ENCODE data around the gene LENEP. TPM values are rescaled to one million over a fixed set of nuclear protein-coding genes. Genes with fewer than 3 reads are reported as not detected.

The LENEP gene
- total RNA-seq, 1 experiment from 2014 or later: 0.42 TPM

DNA sequence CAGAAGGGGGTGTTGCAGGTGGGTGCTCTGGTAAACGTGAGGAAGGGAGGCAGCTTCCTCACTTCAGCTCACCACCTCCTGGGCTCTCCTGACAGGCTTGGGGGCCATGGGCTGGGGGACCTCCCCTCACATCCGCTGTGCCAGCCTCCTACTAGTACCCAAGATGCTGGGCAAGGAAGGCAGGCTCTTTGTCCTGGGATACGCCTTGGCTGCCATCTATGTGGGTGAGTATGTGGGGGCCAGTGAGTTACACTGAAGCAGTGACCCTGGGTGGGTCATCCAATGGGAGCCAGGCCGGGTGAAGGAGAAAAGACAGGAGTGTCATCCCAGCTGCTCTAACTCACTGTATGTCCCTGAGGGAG, 45.9 kb downstream of the LENEP start:
- Histone ChIP-seq H3K4me2 (ENCODE audit: low read length) (no peak overlapping the region), H3K9me3 (ENCODE audit: control insufficient read depth in 1 of 2, insufficient read depth in 1 of 2, low read depth in 1 of 2, low read length in 2 of 2) (no peaks in the 10 kb centered on the region), H3K79me2 (ENCODE audit: insufficient read depth, low read length) (no peaks in the 10 kb centered on the region), H3K27ac (ENCODE audit: low read depth, low read length) (no peak overlapping the region), H3K4me3 (replicated peaks in 1 of 2; ENCODE audit: low read depth in 1 of 2, low read length in 2 of 2) (no peak overlapping the region), H3K9me2 (ENCODE audit: insufficient read depth) (no peaks in the 10 kb centered on the region), H3K36me3 (ENCODE audit: control insufficient read depth in 1 of 2, insufficient read depth in 2 of 2, low read length in 2 of 2) (no peaks in the 10 kb centered on the region), H3K27me3 (ENCODE audit: insufficient read depth, low read length) (no peaks in the 10 kb centered on the region), H2AFZ (ENCODE audit: low read depth, low read length, poor library complexity, severe bottlenecking) (no peak overlapping the region), H4K20me1 (ENCODE audit: insufficient read depth) (no peaks in the 10 kb centered on the region), H3K4me1 (ENCODE audit: control insufficient read depth in 1 of 2, insufficient read depth in 2 of 2, low read length in 2 of 2) (peaks cover 0 to 12% of the 10 kb centered on the region in 2 experiments; a peak in 2 of 4 replicates), H3K9ac (ENCODE audit: low read length) (no peak overlapping the region)
- TF ChIP-seq EZH2phosphoT487 (IDR thresholded peaks at IDR 0.05; ENCODE audit: borderline replicate concordance) (no peak), FOSL1 (IDR thresholded peaks at IDR 0.05; ENCODE audit: low read depth) (no peak), POLR2A (IDR thresholded peaks at IDR 0.05; ENCODE audit: borderline replicate concordance, extremely low read depth, insufficient read depth, insufficient read length) (no peak)
- ATAC-seq (no peak), DNase-seq (ENCODE audit: low read depth, low spot score) (no peak)
- POLR2A ChIA-PET: interaction anchor here (1.2 kb wide), 1 partner anchor 56 kb away, joined by 3 read pairs; the partner anchor contains the start of gene FLAD1
- CTCF ChIA-PET: interaction anchor here (1.7 kb wide), 1 partner anchor 9 kb away, joined by 6 read pairs; no protein-coding TSS in a partner anchor
- BruUV-seq (replicated peaks): no TSS peak
- intact Hi-C loops (cut with micrococcal nuclease): no loop called here
- RAD21 ChIA-PET (ENCODE audit: low non-redundant PET in 1 of 2, low total read pairs in 2 of 2, uncharacterized antibody in 2 of 2, unreplicated experiment in 2 of 2): no interaction called here

GRCh38 chr1:155040358-155041093, 47.1 kb downstream of the LENEP start:
- H3K9me2 ChIP-seq (ENCODE audit: insufficient read depth): no peaks in the 10 kb centered on the region
- RAD21 ChIA-PET (ENCODE audit: low non-redundant PET in 1 of 2, low total read pairs in 2 of 2, uncharacterized antibody in 2 of 2, unreplicated experiment in 2 of 2): no interaction called here
- H2AFZ ChIP-seq (ENCODE audit: low read depth, low read length, poor library complexity, severe bottlenecking): no peak overlapping the region
- H3K9me3 ChIP-seq (ENCODE audit: control insufficient read depth in 1 of 2, insufficient read depth in 1 of 2, low read depth in 1 of 2, low read length in 2 of 2): no peaks in the 10 kb centered on the region
- ATAC-seq (no peak), DNase-seq (ENCODE audit: low read depth, low spot score) (no peak)
- H3K4me3 ChIP-seq (replicated peaks in 1 of 2; ENCODE audit: low read depth in 1 of 2, low read length in 2 of 2): no peak overlapping the region
- POLR2A ChIA-PET: no interaction called here
- no peak overlapping the region for H3K27ac ChIP-seq (ENCODE audit: low read depth, low read length)
- no peaks in the 10 kb centered on the region for H3K79me2 ChIP-seq (ENCODE audit: insufficient read depth, low read length)
- no peaks in the 10 kb centered on the region for H3K27me3 ChIP-seq (ENCODE audit: insufficient read depth, low read length)
- CTCF ChIA-PET: no interaction called here
- no peak overlapping the region for H3K9ac ChIP-seq (ENCODE audit: low read length)
- no peaks in the 10 kb centered on the region for H3K36me3 ChIP-seq (ENCODE audit: control insufficient read depth in 1 of 2, insufficient read depth in 2 of 2, low read length in 2 of 2)
- peaks cover 8 to 24% of the 10 kb centered on the region in 2 experiments for H3K4me1 ChIP-seq (ENCODE audit: control insufficient read depth in 1 of 2, insufficient read depth in 2 of 2, low read length in 2 of 2)
- H3K4me2 ChIP-seq (ENCODE audit: low read length): no peak overlapping the region
- H4K20me1 ChIP-seq (ENCODE audit: insufficient read depth): no peaks in the 10 kb centered on the region
- BruUV-seq (replicated peaks): no TSS peak
- intact Hi-C loops (cut with micrococcal nuclease): no loop called here
- TF ChIP-seq, protein P1, sequence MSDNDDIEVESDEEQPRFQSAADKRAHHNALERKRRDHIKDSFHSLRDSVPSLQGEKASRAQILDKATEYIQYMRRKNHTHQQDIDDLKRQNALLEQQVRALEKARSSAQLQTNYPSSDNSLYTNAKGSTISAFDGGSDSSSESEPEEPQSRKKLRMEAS (IDR thresholded peaks at IDR 0.05): no peak
- TF ChIP-seq JUND (IDR thresholded peaks at IDR 0.05) (no peak), YY1 (IDR thresholded peaks at IDR 0.05; ENCODE audit: extremely low read depth, insufficient replicate concordance, low read depth, low read length) (no peak), TCF7L2 (IDR thresholded peaks at IDR 0.05; ENCODE audit: borderline replicate concordance, extremely low read depth, insufficient read depth, insufficient read length) (no peak), EZH2 (IDR thresholded peaks at IDR 0.05) (no peak), ELF1 (IDR thresholded peaks at IDR 0.05; ENCODE audit: borderline replicate concordance, low read depth) (no peak), ATF3 (IDR thresholded peaks at IDR 0.05) (no peak), ZFX (IDR thresholded peaks at IDR 0.05) (no peak), EZH2phosphoT487 (IDR thresholded peaks at IDR 0.05; ENCODE audit: borderline replicate concordance) (no peak), CTCF (IDR thresholded peaks at IDR 0.05 in 2 of 3, conservative IDR thresholded peaks at IDR 0.05 in 1 of 3; ENCODE audit: borderline replicate concordance in 1 of 3, insufficient read depth in 1 of 3, low read depth in 2 of 3, low read length in 2 of 3) (no peak), ZNF274 (IDR thresholded peaks at IDR 0.05; ENCODE audit: low read depth, low read length) (no peak)
- TF ChIP-seq, protein P2, sequence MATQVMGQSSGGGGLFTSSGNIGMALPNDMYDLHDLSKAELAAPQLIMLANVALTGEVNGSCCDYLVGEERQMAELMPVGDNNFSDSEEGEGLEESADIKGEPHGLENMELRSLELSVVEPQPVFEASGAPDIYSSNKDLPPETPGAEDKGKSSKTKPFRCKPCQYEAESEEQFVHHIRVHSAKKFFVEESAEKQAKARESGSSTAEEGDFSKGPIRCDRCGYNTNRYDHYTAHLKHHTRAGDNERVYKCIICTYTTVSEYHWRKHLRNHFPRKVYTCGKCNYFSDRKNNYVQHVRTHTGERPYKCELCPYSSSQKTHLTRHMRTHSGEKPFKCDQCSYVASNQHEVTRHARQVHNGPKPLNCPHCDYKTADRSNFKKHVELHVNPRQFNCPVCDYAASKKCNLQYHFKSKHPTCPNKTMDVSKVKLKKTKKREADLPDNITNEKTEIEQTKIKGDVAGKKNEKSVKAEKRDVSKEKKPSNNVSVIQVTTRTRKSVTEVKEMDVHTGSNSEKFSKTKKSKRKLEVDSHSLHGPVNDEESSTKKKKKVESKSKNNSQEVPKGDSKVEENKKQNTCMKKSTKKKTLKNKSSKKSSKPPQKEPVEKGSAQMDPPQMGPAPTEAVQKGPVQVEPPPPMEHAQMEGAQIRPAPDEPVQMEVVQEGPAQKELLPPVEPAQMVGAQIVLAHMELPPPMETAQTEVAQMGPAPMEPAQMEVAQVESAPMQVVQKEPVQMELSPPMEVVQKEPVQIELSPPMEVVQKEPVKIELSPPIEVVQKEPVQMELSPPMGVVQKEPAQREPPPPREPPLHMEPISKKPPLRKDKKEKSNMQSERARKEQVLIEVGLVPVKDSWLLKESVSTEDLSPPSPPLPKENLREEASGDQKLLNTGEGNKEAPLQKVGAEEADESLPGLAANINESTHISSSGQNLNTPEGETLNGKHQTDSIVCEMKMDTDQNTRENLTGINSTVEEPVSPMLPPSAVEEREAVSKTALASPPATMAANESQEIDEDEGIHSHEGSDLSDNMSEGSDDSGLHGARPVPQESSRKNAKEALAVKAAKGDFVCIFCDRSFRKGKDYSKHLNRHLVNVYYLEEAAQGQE (IDR thresholded peaks at IDR 0.05; ENCODE audit: low read depth): no peak

Measured in HCT116 (cell line).